Measurements from ENCODE around the gene CDYL.
A peak's percentile ranks its signal among the peaks of the same experiment; 100 is the strongest.

Gene CDYL

GRCh38 chr6:4910037-4910760 is 134.0 kb downstream of the CDYL start:
- DNase-seq = no peak

- DNase-seq = no peak
Measured at GRCh38 chr6:4912559-4912958, 136.4 kb downstream of the CDYL start.

- DNase-seq = no peak
Measured at GRCh38 chr6:4913705-4914419, 137.7 kb downstream of the CDYL start.

DNA sequence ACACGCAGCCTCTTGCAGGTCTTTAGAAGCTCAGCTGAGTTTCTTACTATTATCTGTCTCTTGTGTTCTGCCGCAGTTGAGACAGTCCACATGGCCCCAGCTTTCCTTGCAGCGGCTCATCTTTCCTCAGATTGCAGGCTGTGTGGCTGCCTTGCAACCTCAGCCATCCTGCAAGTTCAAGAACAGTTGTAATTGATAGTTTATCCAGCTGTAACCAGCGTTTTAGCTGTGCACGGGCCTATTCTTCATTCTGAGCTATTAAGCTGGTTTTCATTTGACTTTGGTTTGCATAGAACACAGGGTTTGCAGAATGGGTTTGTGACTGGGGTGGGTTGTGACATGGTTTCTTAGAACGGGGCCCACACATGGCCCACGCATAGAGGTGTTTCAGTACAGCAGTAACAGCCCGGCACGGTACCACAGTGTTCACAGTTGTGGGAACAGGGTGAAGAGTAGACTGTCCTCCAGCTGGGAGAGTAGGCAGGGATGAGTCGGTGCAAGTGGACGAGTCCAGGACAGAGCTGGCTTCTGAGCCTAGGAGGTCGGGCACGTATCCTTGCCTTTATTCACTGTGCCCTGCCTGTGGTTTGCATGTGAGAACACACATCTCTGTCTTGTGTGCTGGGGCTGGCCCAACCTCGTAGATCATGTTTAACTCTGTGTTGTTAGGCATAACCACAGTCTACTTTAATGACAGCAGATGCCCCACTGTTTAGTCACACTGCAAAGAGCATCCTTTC is 138.4 kb downstream of the CDYL start:
- DNase-seq = no peak

- no peak for DNase-seq
Measured at GRCh38 chr6:4916954-4917561, 140.9 kb downstream of the CDYL start.

- no peak for DNase-seq
Measured at GRCh38 chr6:4920914-4921410, 144.8 kb downstream of the CDYL start.

GRCh38 chr6:4922488-4923037 is 146.4 kb downstream of the CDYL start:
- DNase-seq = no peak

- DNase-seq = no peak
Measured at GRCh38 chr6:4923081-4923480, 146.9 kb downstream of the CDYL start.

GRCh38 chr6:4924661-4925271 is 148.6 kb downstream of the CDYL start:
- no peak for DNase-seq

GRCh38 chr6:4925580-4925979 is 149.4 kb downstream of the CDYL start:
- DNase-seq = no peak

- peak; percentile 22 for DNase-seq
Measured at GRCh38 chr6:4928426-4928825, 152.2 kb downstream of the CDYL start.

GRCh38 chr6:4929097-4929718 is 153.0 kb downstream of the CDYL start:
- DNase-seq = no peak

- DNase-seq = no peak
Measured at GRCh38 chr6:4930025-4930691, 154.0 kb downstream of the CDYL start.

DNA sequence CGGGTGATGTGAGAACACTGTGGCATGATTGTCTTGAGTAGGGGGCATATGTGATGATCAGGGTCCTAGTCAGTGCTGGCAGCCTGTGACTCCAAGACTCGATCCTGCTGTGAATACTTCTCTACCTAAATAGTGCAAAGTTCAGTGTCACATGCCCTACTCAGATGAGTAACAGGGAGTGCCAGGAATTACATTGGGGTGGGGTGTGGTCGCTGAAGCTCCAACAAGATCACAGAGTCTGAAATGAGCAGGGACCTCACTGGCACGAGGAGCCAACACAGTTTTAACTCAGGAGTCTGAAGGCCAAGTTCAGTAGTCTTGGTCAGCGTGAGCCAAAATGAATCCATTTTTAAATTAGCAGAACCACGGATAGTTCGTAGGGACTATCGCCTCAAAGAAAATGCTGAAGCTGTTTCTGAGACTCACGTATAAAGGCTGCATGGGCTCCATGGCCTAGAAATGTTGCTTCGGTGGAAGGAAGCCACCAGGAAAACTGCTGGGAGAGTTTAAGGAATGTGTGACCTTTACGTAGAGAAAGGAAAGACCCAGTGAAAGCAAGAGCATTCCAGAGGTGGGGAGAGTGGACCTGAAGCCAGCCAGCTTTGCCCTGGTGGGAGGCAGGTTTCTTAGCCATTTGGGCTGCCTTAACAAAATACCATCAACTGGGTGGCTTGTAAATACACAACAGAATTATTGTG is 155.5 kb downstream of the CDYL start:
- DNase-seq = no peak

GRCh38 chr6:4932228-4932903 is 156.2 kb downstream of the CDYL start:
- no peak for DNase-seq

DNA sequence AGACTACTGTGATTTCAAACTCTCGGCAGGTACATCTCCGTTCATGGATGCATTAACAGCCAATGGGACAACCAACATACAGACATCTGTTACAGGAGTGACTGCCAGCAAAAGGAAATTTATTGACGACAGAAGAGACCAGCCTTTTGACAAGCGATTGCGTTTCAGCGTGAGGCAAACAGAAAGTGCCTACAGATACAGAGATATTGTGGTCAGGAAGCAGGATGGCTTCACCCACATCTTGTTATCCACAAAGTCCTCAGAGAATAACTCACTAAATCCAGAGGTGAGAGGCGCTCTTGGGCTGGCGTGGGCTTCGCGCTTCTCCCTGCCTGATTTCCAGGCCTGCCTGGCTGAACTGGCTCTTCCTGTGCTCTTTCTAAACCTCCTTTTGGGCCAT is 159.3 kb downstream of the CDYL start:
- no peak for DNase-seq

DNA sequence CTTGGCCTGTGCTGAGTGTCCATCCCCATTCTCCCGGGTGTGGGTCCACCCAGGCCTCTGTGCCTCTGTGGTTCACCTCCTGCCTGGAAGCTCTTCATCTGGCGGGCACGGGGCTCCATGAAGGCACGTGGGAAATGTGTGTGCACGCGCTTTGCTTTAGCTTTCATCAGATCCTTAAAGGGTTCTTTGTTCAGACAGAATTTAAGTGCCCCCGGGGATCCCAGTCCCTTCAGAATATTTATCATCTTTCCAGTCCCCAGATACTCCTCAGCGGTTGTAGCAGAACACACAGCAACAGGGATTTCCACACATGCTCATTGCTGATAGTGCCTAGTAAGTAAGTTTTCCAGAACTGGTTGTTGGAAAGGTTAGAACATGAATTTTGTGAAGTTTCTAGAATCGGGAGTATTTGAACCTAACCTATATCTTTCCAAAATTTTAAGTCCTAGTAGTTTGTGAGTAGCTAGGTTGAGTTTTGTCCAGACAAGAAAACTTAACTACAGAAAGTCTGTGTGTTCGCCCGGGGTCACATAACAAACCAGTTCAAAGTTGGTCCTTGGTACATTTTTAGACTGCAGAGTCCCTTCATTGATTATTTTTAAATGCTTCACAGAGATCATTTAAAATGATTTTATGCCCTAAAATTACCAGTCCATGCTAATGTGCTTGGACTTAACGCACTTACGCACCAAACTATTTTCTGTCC is 159.9 kb downstream of the CDYL start:
- DNase-seq = no peak

DNA sequence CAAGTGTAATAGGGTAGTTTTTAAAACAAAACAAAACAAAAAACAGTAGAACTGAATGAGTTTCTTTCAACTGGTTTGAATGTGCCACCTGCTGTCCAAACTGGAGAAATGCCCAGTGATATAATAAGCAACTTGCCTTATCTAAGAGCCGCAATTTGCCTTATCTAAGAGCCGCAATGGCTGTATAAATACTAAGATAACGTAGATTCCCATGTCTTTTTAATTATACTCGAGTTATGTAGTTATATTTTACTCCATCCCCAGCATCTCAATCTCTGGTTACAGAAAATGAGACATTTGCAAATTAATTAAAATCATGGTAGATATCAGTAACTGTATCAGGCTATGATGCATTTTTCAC is 160.5 kb downstream of the CDYL start:
- peak; percentile 3 for DNase-seq

DNA sequence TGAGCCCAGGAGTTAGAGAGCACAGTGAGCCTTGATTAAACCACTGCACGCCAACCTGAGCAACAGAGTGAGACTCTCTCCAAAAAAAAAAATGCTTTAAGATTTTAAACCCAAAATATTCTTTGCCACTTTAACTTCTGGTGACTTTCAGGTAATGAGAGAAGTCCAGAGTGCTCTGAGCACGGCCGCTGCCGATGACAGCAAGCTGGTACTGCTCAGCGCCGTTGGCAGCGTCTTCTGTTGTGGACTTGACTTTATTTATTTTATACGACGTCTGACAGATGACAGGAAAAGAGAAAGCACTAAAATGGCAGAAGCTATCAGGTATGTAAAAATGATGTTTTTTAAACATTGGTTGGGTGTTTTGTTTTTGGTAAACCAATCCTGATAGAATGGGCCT is 161.2 kb downstream of the CDYL start:
- no peak for DNase-seq

DNA sequence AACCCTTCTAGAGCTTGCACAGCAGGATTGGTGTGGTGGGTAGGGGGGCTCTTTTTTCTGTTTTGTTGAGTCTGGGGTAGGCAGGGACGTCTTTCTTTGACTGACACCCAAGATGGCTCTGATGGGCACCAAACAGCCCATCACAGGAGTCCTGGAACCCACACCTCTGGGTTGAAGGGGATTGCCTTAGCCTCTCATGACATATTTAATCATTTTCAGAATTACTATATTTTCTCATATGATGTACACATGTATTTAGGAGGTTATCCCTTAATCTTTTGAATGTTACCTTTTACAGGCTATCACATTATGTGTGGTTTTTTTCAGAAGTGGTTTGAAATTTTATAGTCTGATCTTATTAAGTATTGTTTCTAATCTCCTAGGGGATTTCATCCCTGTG is 163.0 kb downstream of the CDYL start:
- DNase-seq = no peak

Data from kidney glomerular epithelial cell (primary cell).